Lower leg skin (tissue), 4 donors: ENCODE data around the gene DNAJC21. TPM values are rescaled to one million over a fixed set of nuclear protein-coding genes. Genes with fewer than 3 reads are reported as not detected.

ENCODE experiments used
- DNase-seq, 2 donors: peaks; one replicate each; pipeline ENCODE4 v3.0.0-alpha.2; 2019; ENCODE audit warnings: low spot score in 2 of 2
- H3K4me3 ChIP-seq: fragments of 200-600 bp; sonication (generic); 2 replicates; pipeline ENCODE4 v1.5.1; 2017; ENCODE audit warnings: mild to moderate bottlenecking, low read depth; ENCODE audit not compliant: poor library complexity, severe bottlenecking
- CTCF ChIP-seq, 3 donors: fragments of 450-650 bp; IDR thresholded peaks; one replicate each; pipeline ENCODE4 v1.5.1; 2016; ENCODE audit warnings: antibody characterized with exemption in 3 of 3, mild to moderate bottlenecking in 3 of 3, moderate library complexity in 2 of 3
- POLR2A ChIP-seq, 2 donors: fragments of 450-650 bp; IDR thresholded peaks; one replicate each; pipeline ENCODE4 v1.6.1; 2016 to 2017; ENCODE audit warnings: antibody characterized with exemption in 2 of 2, mild to moderate bottlenecking in 1 of 2, moderate library complexity in 1 of 2
- WGBS, 2 donors: methylation state at CpG; one replicate each; pipeline ENCODE4 v1.1.5; 2018; 5-methylcytosine and 5-hydroxymethylcytosine counted together
- intact Hi-C: fragments of 100-400 bp; cut with DNase I; formaldehyde crosslinking; loops from one replicate; pipeline ENCODE4 v1.15.0; 2023; ENCODE audit warnings: low total_unique reads
- total RNA-seq, 4 donors: library from RNA; depleted of rRNA; stranded (reverse); fragments of >200 nt; gene quantifications; one replicate each; pipeline ENCODE4 v1.1.0, GENCODE V29; 2016

DNAJC21 gene
- total RNA-seq, 4 donors from 2014 or later = 18.3 to 41.6 (median 31.8) TPM

- DNase-seq = peak; percentile 87 to 97
- intact Hi-C loops = no loop called here
- WGBS, 2 donors = 0% methylated on average over 30 to 48 of the region's 70 CpGs
- TF ChIP-seq CTCF (IDR thresholded peaks at IDR 0.05) (no peak), POLR2A (IDR thresholded peaks at IDR 0.05) (no peak)
- H3K4me3 ChIP-seq = peak overlapping the region; percentile 92
These were observed 532 bp downstream of the DNAJC21 start for GRCh38 chr5:34929720-34930461.

GRCh38 chr5:34930462-34930844 is 1.1 kb downstream of the DNAJC21 start:
- intact Hi-C loops = no loop called here
- H3K4me3 ChIP-seq = peak overlapping the region; percentile 92
- no peak for DNase-seq
- TF ChIP-seq POLR2A (IDR thresholded peaks at IDR 0.05) (no peak), CTCF (IDR thresholded peaks at IDR 0.05) (no peak)
- WGBS, 2 donors = 0 to 3% methylated on average over 3 of the region's 3 CpGs

GRCh38 chr5:34930870-34931269 is 1.5 kb downstream of the DNAJC21 start:
- TF ChIP-seq POLR2A (IDR thresholded peaks at IDR 0.05) (no peak), CTCF (IDR thresholded peaks at IDR 0.05) (no peak)
- DNase-seq = no peak
- intact Hi-C loops = no loop called here
- 65 to 69% methylated on average over 4 of the region's 4 CpGs for WGBS, 2 donors
- H3K4me3 ChIP-seq = no peak overlapping the region

- no peak for DNase-seq
- H3K4me3 ChIP-seq = no peak overlapping the region
- intact Hi-C loops = no loop called here
- no peak for TF ChIP-seq POLR2A (IDR thresholded peaks at IDR 0.05)
- no peak for TF ChIP-seq CTCF (IDR thresholded peaks at IDR 0.05)
- WGBS, 2 donors = 88 to 89% methylated on average over 2 of the region's 2 CpGs
These were observed 3.6 kb downstream of the DNAJC21 start for GRCh38 chr5:34932947-34933346.

GRCh38 chr5:34941936-34942335 is 12.6 kb downstream of the DNAJC21 start:
- H3K4me3 ChIP-seq = no peak overlapping the region
- DNase-seq = no peak
- 90 to 92% methylated on average over 3 of the region's 3 CpGs for WGBS, 2 donors
- intact Hi-C loops = loop anchor here (5.0 kb wide), 1 partner anchor 1790 kb away; no protein-coding TSS in a partner anchor
- TF ChIP-seq CTCF (IDR thresholded peaks at IDR 0.05) (no peak), POLR2A (IDR thresholded peaks at IDR 0.05) (no peak)

- intact Hi-C loops = loop anchor here (5.0 kb wide), 1 partner anchor 1788 kb away; no protein-coding TSS in a partner anchor
- 95 to 96% methylated on average over 2 of the region's 2 CpGs for WGBS, 2 donors
- no peak overlapping the region for H3K4me3 ChIP-seq
- no peak for DNase-seq
- TF ChIP-seq POLR2A (IDR thresholded peaks at IDR 0.05) (no peak), CTCF (IDR thresholded peaks at IDR 0.05) (no peak)
These were observed 14.7 kb downstream of the DNAJC21 start for GRCh38 chr5:34944044-34944443.
